Islet of Langerhans (tissue), 1 donor: ENCODE results near the gene GEMIN5.
"Not testable (repeated sequence)": the region's sequence is repeated elsewhere in the genome, so short reads cannot be mapped to it uniquely, and the experiment has no call there.

Source experiments
- FAIRE-seq: peaks from one replicate; lab custom pipeline; 2011; peaks lifted over from hg19 to GRCh38; lab: Jason Lieb, UNC

The GEMIN5 gene, protein sequence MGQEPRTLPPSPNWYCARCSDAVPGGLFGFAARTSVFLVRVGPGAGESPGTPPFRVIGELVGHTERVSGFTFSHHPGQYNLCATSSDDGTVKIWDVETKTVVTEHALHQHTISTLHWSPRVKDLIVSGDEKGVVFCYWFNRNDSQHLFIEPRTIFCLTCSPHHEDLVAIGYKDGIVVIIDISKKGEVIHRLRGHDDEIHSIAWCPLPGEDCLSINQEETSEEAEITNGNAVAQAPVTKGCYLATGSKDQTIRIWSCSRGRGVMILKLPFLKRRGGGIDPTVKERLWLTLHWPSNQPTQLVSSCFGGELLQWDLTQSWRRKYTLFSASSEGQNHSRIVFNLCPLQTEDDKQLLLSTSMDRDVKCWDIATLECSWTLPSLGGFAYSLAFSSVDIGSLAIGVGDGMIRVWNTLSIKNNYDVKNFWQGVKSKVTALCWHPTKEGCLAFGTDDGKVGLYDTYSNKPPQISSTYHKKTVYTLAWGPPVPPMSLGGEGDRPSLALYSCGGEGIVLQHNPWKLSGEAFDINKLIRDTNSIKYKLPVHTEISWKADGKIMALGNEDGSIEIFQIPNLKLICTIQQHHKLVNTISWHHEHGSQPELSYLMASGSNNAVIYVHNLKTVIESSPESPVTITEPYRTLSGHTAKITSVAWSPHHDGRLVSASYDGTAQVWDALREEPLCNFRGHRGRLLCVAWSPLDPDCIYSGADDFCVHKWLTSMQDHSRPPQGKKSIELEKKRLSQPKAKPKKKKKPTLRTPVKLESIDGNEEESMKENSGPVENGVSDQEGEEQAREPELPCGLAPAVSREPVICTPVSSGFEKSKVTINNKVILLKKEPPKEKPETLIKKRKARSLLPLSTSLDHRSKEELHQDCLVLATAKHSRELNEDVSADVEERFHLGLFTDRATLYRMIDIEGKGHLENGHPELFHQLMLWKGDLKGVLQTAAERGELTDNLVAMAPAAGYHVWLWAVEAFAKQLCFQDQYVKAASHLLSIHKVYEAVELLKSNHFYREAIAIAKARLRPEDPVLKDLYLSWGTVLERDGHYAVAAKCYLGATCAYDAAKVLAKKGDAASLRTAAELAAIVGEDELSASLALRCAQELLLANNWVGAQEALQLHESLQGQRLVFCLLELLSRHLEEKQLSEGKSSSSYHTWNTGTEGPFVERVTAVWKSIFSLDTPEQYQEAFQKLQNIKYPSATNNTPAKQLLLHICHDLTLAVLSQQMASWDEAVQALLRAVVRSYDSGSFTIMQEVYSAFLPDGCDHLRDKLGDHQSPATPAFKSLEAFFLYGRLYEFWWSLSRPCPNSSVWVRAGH (N-terminal part only)

DNA sequence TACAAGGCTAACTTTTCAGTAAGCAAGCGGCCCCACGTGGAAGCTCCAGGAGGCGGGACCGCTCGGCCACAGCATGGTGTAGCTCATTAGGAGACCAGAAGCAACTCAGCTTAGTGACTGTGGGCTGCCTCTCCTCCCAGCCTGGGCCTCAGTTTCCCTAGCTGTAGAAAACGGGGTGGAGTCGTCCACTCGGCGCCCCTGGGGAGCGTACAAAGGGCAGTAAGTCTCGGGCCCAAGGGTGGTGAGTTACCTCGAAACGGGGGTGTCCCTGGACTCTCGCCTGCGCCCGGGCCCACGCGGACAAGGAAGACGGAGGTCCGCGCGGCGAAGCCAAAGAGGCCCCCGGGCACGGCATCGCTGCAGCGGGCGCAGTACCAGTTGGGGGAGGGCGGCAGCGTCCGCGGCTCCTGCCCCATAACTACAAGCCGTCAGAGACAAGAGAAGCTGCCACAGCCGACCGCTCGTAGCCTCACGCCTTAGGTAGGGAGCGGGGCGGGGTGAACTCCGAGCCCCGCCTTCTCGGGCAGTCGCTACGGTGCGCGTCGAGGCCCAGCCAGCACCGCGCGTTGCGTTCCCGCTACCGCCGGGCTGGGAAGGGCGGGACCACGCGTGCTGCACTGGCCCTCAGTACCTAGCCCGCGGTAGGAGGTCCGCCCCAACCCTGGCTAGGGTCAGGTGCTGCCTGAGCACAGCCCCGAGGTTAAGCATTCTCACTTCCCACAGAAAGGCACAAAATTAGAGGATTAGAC is at the start of gene GEMIN5:
Gene GEMIN5, minus strand, starts transcription at position 494 of the 749 bp plus-strand sequence. Its CDS starts 78 bp downstream, at position 416.
- no peak for FAIRE-seq

DNA sequence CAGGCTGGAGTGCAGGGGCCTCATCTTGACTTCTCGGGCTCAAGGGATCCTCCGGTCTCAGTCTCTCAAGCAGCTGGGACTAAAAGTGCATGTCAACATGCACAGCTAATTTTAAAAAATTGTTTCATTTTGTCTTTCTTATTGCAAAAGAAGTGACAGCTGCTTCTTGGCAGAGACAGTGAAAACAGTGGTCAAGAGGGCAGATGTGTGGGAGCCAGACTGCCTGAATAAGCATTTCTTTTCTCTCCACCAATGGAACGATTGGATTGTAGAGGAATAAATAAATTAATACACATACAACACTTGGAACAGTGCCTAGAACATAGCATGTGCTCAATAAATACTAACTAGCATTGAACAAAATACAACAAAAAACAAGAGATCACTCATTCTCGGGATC is 48.1 kb upstream of the GEMIN5 start:
- no peak for FAIRE-seq

DNA sequence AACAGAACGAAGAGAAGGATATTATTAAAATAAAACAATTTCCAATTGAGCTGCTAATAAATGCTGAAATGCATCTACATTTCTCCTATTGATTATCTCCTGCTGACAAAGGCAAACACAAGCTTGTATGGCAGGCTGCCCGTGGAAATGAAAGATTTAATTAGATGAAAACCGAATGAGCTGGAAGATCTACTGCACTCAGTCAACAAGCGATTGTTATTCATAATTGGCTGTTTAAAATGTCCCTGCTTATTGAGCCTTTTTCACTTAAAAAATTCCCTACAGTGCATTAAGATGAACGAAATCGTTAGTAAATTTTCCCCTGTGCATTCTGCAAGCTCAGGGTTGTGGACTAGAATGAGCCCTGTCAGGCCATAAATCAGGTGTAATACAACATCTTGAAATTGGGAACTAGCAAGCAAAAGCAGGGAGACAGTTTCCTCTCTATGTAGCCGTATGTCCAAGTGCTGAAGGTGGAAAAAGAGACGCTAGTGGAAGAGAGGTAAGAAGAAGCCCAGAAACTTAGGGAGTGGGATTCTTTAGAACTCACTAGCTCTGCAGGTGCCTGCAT is 47.0 kb upstream of the GEMIN5 start:
- peak; percentile 89 for FAIRE-seq

DNA sequence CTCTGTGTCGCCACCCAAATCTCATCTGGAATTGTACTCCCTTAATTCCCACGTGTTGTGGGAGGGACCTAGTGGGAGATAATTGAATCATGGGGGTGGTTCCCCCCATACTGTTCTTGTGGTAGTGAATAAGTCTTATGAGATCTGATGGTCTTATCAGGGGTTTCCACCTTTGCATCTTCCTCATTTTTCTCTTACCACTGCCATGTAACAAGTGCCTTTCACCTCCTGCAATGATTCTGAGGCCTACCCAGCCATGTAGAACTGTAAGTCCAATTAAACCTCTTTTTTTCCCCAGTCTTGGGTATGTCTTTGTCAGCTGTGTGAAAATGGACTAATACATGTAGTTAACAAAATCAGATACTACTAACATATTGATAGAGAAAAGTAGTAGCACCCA is 40.3 kb upstream of the GEMIN5 start:
- not testable (repeated sequence) for FAIRE-seq

DNA sequence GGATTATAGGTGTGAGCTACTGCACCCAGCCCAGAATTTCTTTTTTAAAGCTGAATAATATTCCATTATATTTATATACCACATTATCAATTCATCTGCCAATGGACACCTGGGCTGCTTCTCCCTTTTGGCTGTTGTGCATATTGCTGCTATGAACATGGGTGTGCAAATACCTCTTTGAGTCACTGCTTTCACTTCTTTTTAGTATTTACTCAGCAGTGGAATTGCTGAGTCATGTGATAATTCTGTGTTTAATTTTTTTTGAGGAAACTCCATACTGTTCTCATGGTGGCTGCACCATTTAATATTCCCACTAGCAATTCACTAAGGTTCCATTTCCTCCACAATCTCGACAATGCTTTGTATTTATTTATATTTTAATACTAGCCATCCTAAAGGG is 39.4 kb upstream of the GEMIN5 start:
- no peak for FAIRE-seq

DNA sequence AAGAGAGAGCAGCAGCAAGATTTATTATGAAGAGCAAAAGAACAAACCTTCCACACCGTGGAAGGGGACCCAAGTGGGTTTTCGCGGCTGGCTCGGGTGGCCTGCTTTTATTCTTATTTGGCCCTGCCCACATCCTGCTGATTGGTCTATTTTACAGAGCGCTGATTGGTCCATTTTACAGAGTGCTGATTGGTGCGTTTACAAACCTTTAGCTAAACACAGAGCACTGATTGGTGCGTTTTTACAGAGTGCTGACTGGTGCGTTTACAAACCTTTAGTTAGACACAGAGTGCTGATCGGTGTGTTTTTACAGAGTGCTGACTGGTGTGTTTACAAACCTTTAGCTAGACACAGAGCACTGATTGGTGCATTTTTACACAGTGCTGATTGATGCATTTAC is 38.1 kb upstream of the GEMIN5 start:
- not testable (repeated sequence) for FAIRE-seq

DNA sequence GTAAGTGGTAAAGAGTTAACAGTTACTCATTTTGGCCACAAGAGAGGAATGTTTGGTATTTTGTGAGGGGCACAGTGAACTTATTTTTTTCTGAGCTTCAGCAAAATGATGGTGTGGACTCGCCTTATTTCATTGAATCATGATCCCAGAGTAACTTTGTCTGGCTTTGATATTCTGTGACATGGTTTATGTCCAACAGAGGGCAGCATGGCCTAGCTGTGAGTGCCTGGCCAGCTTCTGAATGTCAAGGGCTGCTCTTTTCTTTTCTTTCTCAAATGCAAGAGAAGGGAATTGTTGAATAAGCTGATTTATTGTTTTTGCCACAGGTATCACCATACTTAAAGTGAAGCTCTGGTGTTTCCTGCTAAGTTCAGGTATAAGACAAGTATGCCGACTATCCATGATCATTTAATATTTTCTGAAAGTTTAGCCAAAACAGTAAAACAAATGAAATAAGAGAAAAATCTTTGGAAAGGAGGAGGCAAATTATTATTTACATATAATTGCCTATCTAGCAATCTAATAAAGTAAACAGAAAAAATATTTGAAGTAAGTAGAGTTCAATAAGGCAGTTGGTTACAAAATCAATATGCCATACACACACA is 34.6 kb upstream of the GEMIN5 start:
- peak; percentile 43 for FAIRE-seq

DNA sequence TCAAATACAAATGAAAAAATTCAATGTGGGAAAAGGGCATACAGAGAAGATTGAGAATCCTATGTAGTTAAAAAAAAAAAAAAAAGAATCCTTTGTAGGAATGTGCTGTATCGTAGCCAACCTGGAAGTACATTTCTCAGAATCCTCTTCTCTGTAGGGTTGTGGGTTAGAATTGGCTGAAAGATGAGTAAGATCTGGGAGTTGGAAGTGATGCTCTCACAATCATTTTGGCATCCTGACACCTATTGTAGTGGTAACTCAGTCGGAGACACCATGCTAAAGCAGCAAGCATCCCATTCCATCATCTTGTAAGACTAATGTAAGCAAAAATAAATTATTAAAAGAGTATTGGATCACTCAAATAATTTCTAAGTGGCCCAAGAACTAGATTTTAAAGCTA is 33.5 kb upstream of the GEMIN5 start:
- FAIRE-seq = no peak

DNA sequence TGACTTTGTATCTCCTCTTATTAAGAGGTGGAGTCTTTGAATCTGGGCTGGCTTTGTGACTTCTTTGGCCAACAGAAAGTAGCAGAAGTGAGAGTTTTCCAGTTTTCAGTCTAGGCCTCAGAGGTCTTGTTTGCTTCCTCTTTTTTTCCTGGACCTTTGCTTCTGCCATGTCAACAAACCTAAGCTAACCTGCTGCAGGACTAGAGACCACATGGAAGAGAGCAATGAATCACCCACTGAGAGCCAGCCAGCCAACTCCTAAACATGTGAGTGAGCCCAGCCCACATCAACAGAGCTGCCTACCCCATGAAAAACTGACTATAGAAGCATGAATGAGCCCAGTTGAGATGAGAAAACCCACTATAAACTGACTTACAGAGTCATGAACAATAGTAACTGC is 32.7 kb upstream of the GEMIN5 start:
- no peak for FAIRE-seq

DNA sequence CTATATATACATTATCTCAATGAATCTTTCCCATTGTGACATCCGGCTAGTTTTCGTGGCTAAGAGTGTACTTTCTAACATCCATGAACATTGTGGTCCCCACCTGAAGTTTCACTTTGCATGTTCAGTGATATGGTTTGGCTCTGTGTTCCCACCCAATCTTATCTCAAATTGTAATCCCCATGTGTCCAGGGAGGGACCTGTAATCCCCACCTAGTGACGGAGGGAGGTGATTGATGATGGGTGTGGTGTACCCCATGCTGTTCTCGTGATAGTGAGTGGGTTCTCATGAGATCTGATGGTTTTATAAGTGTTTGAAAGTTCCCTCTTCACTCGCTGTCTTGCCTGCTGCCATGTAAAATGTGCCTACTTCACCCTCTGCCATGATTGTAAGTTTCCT is 30.9 kb upstream of the GEMIN5 start:
- FAIRE-seq = no peak

DNA sequence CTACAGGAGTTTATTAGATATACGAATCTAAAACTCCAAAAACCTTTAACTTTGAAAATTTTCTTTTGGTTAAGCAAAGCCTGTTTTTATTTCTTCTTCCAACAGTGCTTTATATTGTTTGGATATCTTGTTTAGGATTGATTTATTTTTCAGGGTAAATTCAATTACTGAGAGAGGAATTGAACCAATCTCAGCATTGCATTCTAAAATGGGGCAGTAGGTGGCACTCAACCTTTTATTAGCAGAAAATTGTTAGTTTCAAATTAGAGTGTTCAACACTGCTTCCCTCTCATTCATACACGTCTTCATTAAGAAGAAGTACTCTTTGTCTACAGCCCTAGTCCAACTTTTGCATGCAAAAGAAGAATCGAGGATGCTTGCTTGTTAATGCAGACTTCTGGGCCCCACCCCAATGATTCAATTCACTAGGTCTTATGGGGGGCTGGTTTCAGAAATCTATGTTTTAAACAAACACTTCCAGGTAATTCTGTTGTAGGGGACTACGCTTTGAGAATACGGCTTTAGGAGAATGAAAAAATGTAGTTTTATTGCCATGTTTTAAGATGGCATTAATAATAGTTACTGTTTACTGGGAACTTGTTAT is 29.5 kb upstream of the GEMIN5 start:
- FAIRE-seq = no peak

DNA sequence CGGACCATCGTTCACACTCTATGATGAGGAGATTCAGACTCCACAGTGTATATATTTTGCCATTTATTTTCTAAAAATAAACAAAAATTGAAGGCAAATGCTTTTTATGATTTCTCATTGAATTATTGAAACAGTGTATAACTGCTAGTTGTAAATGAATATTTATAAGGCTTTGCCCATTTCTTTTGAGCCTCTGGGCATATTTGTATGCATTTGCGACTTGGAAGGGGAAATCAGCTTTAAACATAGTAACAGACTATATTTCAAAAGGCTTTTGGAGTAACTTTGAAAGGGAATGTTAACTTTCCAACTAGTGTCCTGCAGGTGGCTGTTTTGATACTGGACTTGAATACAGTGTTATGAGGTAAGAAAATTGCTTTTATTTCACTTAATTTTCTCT is 28.9 kb upstream of the GEMIN5 start:
- FAIRE-seq = no peak

DNA sequence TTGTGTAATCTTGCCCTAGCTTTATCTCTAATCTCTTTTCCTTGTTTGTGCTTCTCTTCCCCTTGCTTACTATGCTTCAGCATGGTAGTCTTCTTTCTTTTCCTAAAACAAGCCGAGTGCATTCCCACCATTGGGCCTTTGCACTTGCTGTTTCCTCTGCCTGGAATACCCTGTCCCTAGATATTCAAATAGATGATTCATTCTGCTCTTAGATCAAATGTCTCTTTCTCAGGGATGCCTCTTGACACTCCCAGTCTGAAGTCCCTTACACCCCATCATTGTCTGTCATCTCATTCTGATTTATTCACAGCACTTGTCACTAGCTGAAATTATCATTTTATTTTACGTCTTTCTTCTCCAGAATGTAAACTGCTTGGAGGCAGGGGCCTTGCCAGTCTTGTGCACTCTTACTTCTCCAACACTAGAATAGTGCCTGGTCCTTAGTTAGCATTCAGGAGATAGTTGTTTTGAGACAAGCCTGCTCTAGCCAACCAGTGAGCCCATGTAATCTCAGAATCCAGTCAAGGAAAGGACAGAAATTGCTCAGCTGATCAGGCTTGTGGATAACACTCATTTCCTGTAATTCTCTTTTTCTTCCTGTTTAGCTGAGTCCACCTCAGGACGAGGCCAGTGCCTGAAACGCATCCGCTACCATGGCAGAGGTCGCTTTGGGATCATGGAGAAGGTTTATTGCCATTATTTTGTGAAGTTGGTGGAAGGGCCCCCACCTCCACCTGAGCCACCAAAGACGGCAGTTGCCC is 28.2 kb upstream of the GEMIN5 start:
- FAIRE-seq = no peak

DNA sequence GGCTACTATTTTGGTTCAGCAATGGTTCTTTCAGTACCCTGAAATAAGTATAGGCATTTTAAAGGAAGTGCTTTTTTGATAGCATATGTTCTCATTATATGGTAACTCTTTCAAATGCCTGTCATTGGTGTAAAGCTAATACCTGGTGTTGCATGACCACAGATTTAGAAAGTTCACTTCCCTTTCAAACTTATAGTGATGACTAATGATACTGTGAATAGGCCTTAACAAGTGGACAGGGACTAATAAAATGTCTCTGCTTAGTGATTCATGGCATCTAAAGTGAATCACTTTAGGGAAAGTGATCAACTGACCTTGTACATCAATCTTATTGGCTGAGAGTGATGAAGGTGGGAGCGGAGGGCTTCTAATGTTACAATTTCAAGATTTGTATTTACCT is 24.5 kb upstream of the GEMIN5 start:
- FAIRE-seq = no peak

DNA sequence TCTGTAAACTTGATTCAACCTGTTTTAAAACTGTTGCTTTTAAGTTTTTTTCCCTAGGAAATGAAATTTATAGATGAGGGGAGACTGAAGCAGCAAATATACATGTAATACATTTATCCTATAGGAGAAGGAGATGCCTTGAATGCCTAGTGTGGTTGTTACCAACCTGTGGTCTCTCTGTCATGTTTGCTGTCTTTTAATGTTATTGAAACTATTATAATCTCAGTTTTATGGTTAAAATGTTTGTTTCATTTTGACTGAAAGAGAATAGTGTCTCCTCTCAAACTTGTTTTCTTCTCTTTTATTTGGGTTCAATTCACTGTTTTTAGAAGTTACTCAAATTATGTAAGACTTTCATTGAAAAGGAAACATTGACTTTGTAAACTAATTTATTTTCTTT is 18.7 kb upstream of the GEMIN5 start:
- FAIRE-seq = no peak

DNA sequence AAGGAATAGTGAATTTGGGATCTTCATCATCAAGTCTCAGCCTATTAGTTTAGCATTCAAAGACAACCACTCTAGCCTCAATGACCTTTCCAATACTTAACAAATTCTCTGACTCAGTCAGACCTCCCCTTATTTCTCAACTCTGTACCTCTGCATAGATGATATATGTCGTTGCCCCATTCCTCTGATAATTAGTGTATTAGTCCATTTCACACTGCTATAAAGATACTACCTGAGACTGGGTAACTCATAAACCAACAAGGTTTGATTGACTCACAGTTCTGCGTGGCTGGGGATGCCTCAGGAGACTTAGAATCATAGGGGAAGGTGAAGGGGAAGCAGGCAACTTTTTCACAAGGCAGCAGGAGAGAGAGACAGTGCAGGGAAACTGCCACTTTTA is 11.8 kb upstream of the GEMIN5 start:
- FAIRE-seq = no peak

DNA sequence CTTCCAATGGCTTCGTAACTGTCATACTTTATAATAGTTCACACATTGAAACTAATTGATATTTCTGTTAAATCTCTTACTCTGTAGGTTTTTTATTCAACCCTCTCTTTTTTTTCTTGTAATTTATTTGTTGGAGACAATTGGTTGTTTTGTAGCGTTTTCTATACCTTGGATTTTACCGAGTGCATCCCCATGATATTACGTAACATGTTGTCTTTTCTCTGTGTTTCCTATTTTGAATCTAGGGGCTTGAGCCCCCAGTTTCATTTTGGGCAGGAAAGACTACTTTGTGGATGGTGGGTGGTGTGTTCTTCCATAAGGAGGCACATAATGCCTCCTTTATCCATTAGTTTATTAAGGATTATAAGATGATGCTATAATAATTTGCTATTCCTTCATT is 10.3 kb upstream of the GEMIN5 start:
- no peak for FAIRE-seq

DNA sequence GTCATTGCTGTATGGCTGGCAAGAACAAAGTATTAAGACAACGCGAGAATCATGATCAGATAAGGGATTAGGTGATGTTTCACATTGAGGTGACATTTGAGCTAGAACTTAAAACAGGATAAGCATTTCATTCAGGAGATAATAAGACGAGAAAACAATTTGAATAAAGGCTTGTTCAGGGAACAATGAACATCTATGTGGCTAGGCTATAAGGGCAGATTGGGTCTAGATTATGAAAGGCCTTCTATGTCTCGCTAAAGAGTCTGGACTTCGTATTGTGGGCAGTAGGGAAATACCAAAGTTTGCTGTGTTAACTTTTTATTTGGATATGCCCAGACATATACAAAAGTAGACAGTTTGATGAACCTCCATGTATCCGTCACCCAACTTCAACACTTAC is 9.8 kb upstream of the GEMIN5 start:
- FAIRE-seq = no peak

DNA sequence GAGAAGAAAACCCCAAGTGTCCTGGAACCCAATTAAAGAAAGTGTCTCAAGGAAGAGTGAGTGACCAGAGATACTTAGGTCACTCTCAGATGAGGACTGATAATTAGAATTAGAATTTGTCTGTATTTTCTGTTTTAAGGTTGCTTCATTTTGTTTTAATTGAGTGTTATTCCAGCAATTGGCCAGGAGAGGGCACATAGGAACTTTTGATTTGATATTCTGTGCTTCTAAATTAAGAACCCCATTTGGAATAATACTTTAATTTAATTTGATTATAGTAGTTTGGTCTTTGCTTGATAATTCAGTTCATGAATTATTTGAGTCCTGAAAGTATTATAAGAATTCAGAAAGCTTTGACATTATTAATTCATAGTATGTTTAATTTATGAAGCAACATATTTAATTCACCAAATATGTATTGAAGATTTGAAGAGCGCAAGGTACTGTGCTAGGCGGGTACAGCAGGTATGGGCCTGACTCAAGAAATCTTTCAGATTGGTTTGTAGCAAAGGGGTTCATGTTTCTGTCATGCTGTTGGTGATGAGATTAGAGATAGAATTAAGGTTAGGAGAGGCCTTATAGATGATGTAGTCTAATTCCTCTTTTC is 7.8 kb upstream of the GEMIN5 start:
- peak; percentile 93 for FAIRE-seq
